Skeletal muscle satellite cell (primary cell): ENCODE results near the gene FGF10.

Source experiments
- H3K27me3 ChIP-seq: 2 replicates; pipeline ENCODE4 v1.7.0; 2013; ENCODE audit warnings: low read length; ENCODE audit not compliant: control insufficient read depth, insufficient read depth
- H3K36me3 ChIP-seq: 2 replicates; pipeline ENCODE4 v1.7.0; 2013; ENCODE audit warnings: mild to moderate bottlenecking, control low read depth, low read length; ENCODE audit not compliant: insufficient read depth
- H3K4me1 ChIP-seq: 2 replicates; pipeline ENCODE4 v1.7.0; 2013; ENCODE audit warnings: low read length; ENCODE audit not compliant: control insufficient read depth, insufficient read depth
- H3K4me2 ChIP-seq: 2 replicates; pipeline ENCODE4 v1.7.0; 2013; ENCODE audit warnings: mild to moderate bottlenecking, low read length
- H3K4me3 ChIP-seq: 2 replicates; pipeline ENCODE4 v1.7.0; 2013; ENCODE audit warnings: low read length
- H3K9ac ChIP-seq: 2 replicates; pipeline ENCODE4 v1.7.0; 2013; ENCODE audit warnings: mild to moderate bottlenecking, low read depth, low read length, moderate library complexity
- H3K9me3 ChIP-seq: replicated peaks from 2 replicates; pipeline ENCODE4 v1.7.0; 2013; ENCODE audit warnings: mild to moderate bottlenecking, control low read depth, low read length

The FGF10 gene

DNA sequence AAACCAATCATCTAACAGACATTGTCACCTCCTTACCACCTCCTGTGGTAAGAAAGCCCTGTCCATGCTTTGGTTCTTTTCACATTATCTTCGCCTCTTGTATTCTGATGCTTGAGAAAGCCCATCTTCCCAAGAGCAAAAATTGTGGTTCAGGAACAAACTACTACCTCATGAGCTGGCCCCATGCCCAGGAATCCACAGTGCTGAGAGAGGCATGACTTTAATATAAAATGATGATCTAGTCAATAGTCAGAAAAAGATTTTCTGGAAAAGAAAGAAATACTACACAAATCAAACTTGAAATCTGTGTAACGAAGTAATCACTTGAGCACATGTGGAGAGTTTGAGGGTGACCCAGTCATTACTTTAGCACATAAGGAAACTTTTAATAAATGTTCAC is 94.7 kb downstream of the FGF10 start:
- Histone ChIP-seq H3K9ac (no peak overlapping the region), H3K36me3 (no peaks in the 10 kb centered on the region), H3K4me3 (no peak overlapping the region)

DNA sequence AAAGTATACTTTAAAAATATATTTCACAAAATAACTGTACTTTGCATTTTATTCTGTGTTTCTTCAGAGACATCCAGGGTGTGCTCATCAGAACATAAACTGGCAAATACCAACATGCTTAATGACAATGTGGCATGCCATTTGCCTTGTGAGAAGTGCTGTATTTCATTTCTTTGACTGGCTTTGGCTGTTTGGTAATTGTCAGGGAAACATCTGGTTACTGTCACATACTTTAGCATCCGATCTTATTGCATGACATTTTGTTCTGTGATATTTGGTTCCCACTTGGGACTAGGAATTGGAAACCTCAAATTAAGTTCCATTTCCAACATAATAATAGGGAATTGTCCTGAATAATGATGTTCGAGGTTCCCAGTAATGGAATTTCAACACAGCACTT is 96.5 kb downstream of the FGF10 start:
- Histone ChIP-seq H3K9ac (no peak overlapping the region), H3K4me2 (no peak overlapping the region), H3K4me3 (no peak overlapping the region), H3K4me1 (no peaks in the 10 kb centered on the region), H3K36me3 (no peaks in the 10 kb centered on the region), H3K9me3 (no peaks in the 10 kb centered on the region), H3K27me3 (no peaks in the 10 kb centered on the region)

More for the DNA sequence above, 94.7 kb downstream of the FGF10 start:
- Histone ChIP-seq H3K9me3 (no peaks in the 10 kb centered on the region), H3K27me3 (no peaks in the 10 kb centered on the region), H3K4me2 (no peak overlapping the region), H3K4me1 (no peaks in the 10 kb centered on the region)

DNA sequence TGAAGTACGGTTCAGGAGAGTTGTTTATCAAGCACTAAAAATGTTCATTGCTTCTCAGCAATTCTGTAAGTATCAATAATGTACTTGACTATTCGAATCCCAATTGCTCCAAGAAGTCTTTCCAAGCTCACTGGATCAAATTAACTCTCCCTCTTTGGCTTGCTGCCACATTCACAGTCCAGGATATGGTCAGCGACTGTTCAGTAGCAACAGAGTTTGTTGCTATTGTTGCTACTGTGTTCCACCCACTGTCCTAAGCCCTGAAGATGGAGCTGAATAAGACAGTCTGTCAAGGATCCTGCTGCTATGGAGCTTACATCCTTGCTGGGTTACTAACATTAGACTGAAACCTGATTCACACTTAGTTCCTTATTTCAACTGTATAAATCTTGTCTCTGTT is 110.8 kb downstream of the FGF10 start:
- Histone ChIP-seq H3K9me3 (no peaks in the 10 kb centered on the region), H3K9ac (no peak overlapping the region), H3K4me1 (no peaks in the 10 kb centered on the region), H3K36me3 (no peaks in the 10 kb centered on the region), H3K27me3 (no peaks in the 10 kb centered on the region), H3K4me2 (no peak overlapping the region), H3K4me3 (no peak overlapping the region)

DNA sequence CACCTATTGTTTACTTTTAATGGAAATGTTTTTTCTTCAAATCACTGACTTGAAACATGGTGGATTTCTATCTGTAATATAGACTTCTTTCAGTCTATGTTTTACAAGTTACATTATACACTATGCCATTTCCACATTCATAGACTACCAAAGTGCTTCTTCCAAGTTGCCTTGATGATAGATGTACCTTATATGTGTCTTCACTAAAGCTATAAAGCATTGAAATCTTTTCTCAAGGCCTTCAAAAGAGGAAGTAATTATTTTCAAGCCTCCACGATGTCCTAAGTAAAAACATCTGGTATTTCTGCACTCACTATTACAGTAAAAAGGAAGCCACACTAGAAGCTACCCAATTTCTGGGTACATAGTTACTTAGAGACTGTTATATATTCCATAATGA is 113.3 kb downstream of the FGF10 start:
- Histone ChIP-seq H3K4me1 (no peaks in the 10 kb centered on the region), H3K36me3 (no peaks in the 10 kb centered on the region), H3K9ac (no peak overlapping the region), H3K4me2 (no peak overlapping the region), H3K27me3 (no peaks in the 10 kb centered on the region), H3K9me3 (no peaks in the 10 kb centered on the region), H3K4me3 (no peak overlapping the region)

GRCh38 chr5:44275329-44275728 is 113.9 kb downstream of the FGF10 start:
- no peak overlapping the region for H3K4me3 ChIP-seq
- H3K4me2 ChIP-seq, result no peak overlapping the region
- H3K9ac ChIP-seq, result no peak overlapping the region
- H3K27me3 ChIP-seq, result no peaks in the 10 kb centered on the region
- no peaks in the 10 kb centered on the region for H3K9me3 ChIP-seq
- no peaks in the 10 kb centered on the region for H3K4me1 ChIP-seq
- H3K36me3 ChIP-seq, result no peaks in the 10 kb centered on the region

GRCh38 chr5:44267909-44268308 is 121.3 kb downstream of the FGF10 start:
- H3K27me3 ChIP-seq, result no peaks in the 10 kb centered on the region
- H3K4me2 ChIP-seq, result no peak overlapping the region
- H3K36me3 ChIP-seq, result no peaks in the 10 kb centered on the region
- no peaks in the 10 kb centered on the region for H3K9me3 ChIP-seq
- H3K4me3 ChIP-seq, result no peak overlapping the region
- H3K4me1 ChIP-seq, result no peaks in the 10 kb centered on the region
- H3K9ac ChIP-seq, result no peak overlapping the region

GRCh38 chr5:44266882-44267576 is 122.2 kb downstream of the FGF10 start:
- H3K4me2 ChIP-seq, result no peak overlapping the region
- no peaks in the 10 kb centered on the region for H3K9me3 ChIP-seq
- H3K27me3 ChIP-seq, result no peaks in the 10 kb centered on the region
- H3K4me1 ChIP-seq, result no peaks in the 10 kb centered on the region
- H3K4me3 ChIP-seq, result no peak overlapping the region
- no peak overlapping the region for H3K9ac ChIP-seq
- no peaks in the 10 kb centered on the region for H3K36me3 ChIP-seq

- H3K9ac ChIP-seq, result no peak overlapping the region
- no peaks in the 10 kb centered on the region for H3K9me3 ChIP-seq
- H3K4me2 ChIP-seq, result no peak overlapping the region
- H3K27me3 ChIP-seq, result no peaks in the 10 kb centered on the region
- no peaks in the 10 kb centered on the region for H3K36me3 ChIP-seq
- H3K4me1 ChIP-seq, result no peaks in the 10 kb centered on the region
- no peak overlapping the region for H3K4me3 ChIP-seq
Measured at GRCh38 chr5:44265713-44266112, 123.5 kb downstream of the FGF10 start.

GRCh38 chr5:44260793-44261192 is 128.4 kb downstream of the FGF10 start:
- H3K36me3 ChIP-seq, result no peaks in the 10 kb centered on the region
- no peak overlapping the region for H3K9ac ChIP-seq
- no peak overlapping the region for H3K4me2 ChIP-seq
- H3K4me1 ChIP-seq, result no peaks in the 10 kb centered on the region
- H3K9me3 ChIP-seq, result no peaks in the 10 kb centered on the region
- H3K4me3 ChIP-seq, result no peak overlapping the region
- no peaks in the 10 kb centered on the region for H3K27me3 ChIP-seq

- no peaks in the 10 kb centered on the region for H3K4me1 ChIP-seq
- H3K4me3 ChIP-seq, result no peak overlapping the region
- no peaks in the 10 kb centered on the region for H3K27me3 ChIP-seq
- H3K9ac ChIP-seq, result no peak overlapping the region
- no peaks in the 10 kb centered on the region for H3K36me3 ChIP-seq
- no peaks in the 10 kb centered on the region for H3K9me3 ChIP-seq
- no peak overlapping the region for H3K4me2 ChIP-seq
Measured at GRCh38 chr5:44257653-44258365, 131.4 kb downstream of the FGF10 start.

GRCh38 chr5:44257221-44257620 is 132.0 kb downstream of the FGF10 start:
- no peak overlapping the region for H3K9ac ChIP-seq
- no peaks in the 10 kb centered on the region for H3K36me3 ChIP-seq
- H3K4me1 ChIP-seq, result no peaks in the 10 kb centered on the region
- H3K4me3 ChIP-seq, result no peak overlapping the region
- H3K9me3 ChIP-seq, result no peaks in the 10 kb centered on the region
- no peaks in the 10 kb centered on the region for H3K27me3 ChIP-seq
- no peak overlapping the region for H3K4me2 ChIP-seq
